CD14-positive monocyte (primary cell): ENCODE results near the gene MOB3A. TPM values are rescaled to one million over a fixed set of nuclear protein-coding genes. Genes with fewer than 3 reads are reported as not detected.

Source experiments
- DNase-seq, 3 donors: peaks; one replicate each; pipeline ENCODE4 v3.0.0-alpha.2; 2011 to 2022
- H2AFZ ChIP-seq: 2 replicates; pipeline ENCODE4 v1.6.0; 2012; ENCODE audit warnings: mild to moderate bottlenecking, low read depth, low read length, inconsistent platforms; ENCODE audit not compliant: insufficient read depth, poor library complexity, severe bottlenecking
- H3K27ac ChIP-seq, 2 donors: 1 replicate in 1 of 2; 2 replicates in 1 of 2; pipeline ENCODE4 v1.5.1; 2012 to 2013; ENCODE audit warnings: low read length in 2 of 2, control low read depth in 1 of 2, inconsistent platforms in 1 of 2, low read depth in 1 of 2, mild to moderate bottlenecking in 1 of 2
- H3K27me3 ChIP-seq, 2 donors: one replicate each; pipeline versions ENCODE4 v1.6.0 to v1.6.1; 2011 to 2013; ENCODE audit warnings: low read length in 2 of 2; ENCODE audit not compliant: control insufficient read depth in 2 of 2, insufficient read depth in 2 of 2
- H3K36me3 ChIP-seq, 2 donors: replicated peaks in 1 of 2; 1 replicate in 1 of 2; 2 replicates in 1 of 2; pipeline versions ENCODE4 v1.5.1 to v1.6.1; 2012 to 2013; ENCODE audit warnings: low read length in 2 of 2, control low read depth in 1 of 2, inconsistent platforms in 1 of 2, mild to moderate bottlenecking in 1 of 2; ENCODE audit not compliant: insufficient read depth in 2 of 2, control insufficient read depth in 1 of 2
- H3K4me1 ChIP-seq, 2 donors: 1 replicate in 1 of 2; 2 replicates in 1 of 2; pipeline versions ENCODE4 v1.5.1 to v1.6.1; 2012 to 2013; ENCODE audit warnings: low read length in 2 of 2, control low read depth in 1 of 2, inconsistent platforms in 1 of 2, mild to moderate bottlenecking in 1 of 2, moderate library complexity in 1 of 2; ENCODE audit not compliant: insufficient read depth in 2 of 2, control insufficient read depth in 1 of 2
- H3K4me2 ChIP-seq: replicated peaks from 2 replicates; pipeline ENCODE3; 2012; ENCODE audit warnings: low read length, moderate library complexity, mild to moderate bottlenecking; ENCODE audit not compliant: poor library complexity, severe bottlenecking; ENCODE audit errors: extremely low read depth
- H3K4me3 ChIP-seq, 3 experiments: fragments of 200-600 bp in 1 of 3; sonication (generic) in 1 of 3; replicated peaks in 1 of 3; 1 replicate in 2 of 3; 2 replicates in 1 of 3; pipeline ENCODE4 v1.5.1; 2011 to 2013; ENCODE audit warnings: low read length in 3 of 3, mild to moderate bottlenecking in 3 of 3, control low read depth in 2 of 3, low read depth in 2 of 3, inconsistent platforms in 1 of 3, moderate library complexity in 1 of 3
- H3K79me2 ChIP-seq: 2 replicates; pipeline ENCODE4 v1.6.0; 2012; ENCODE audit warnings: mild to moderate bottlenecking, control low read depth, inconsistent platforms, low read length, moderate library complexity; ENCODE audit not compliant: insufficient read depth
- H3K9ac ChIP-seq: 2 replicates; pipeline ENCODE4 v1.6.0; 2017; ENCODE audit warnings: low read length, mild to moderate bottlenecking; ENCODE audit not compliant: insufficient read depth, poor library complexity, severe bottlenecking
- H3K9me3 ChIP-seq, 2 donors: replicated peaks in 1 of 2; 1 replicate in 1 of 2; 2 replicates in 1 of 2; pipeline versions ENCODE4 v1.5.1 to v1.6.1; 2012 to 2013; ENCODE audit warnings: low read length in 2 of 2, control low read depth in 1 of 2; ENCODE audit not compliant: control insufficient read depth in 1 of 2, insufficient read depth in 1 of 2
- H4K20me1 ChIP-seq: 2 replicates; pipeline ENCODE4 v1.6.0; 2012; ENCODE audit warnings: mild to moderate bottlenecking, low read length, control low read depth, moderate library complexity; ENCODE audit not compliant: insufficient read depth
- H3K27ac Mint-ChIP-seq, 7 donors: one replicate each; pipeline ENCODE4 v1.8.0; 2020; ENCODE audit warnings: mild to moderate bottlenecking in 7 of 7, mixed read lengths in 7 of 7, moderate library complexity in 6 of 7, inconsistent platforms in 2 of 7
- H3K27me3 Mint-ChIP-seq, 3 donors: one replicate each; pipeline ENCODE4 v1.8.0; 2021 to 2022; ENCODE audit warnings: low read depth in 3 of 3, mild to moderate bottlenecking in 3 of 3, mixed read lengths in 3 of 3, moderate library complexity in 3 of 3, inconsistent platforms in 1 of 3
- H3K36me3 Mint-ChIP-seq, 2 donors: one replicate each; pipeline ENCODE4 v1.8.0; 2020; ENCODE audit warnings: mixed read lengths in 2 of 2, inconsistent platforms in 1 of 2, mild to moderate bottlenecking in 1 of 2
- H3K4me1 Mint-ChIP-seq: one replicate; pipeline ENCODE4 v1.8.0; 2020; ENCODE audit warnings: mild to moderate bottlenecking, mixed read lengths
- H3K4me3 Mint-ChIP-seq, 2 donors: one replicate each; pipeline ENCODE4 v1.8.0; 2020; ENCODE audit warnings: mild to moderate bottlenecking in 2 of 2, mixed read lengths in 2 of 2, moderate library complexity in 1 of 2
- H3K9me3 Mint-ChIP-seq, 7 donors: one replicate each; pipeline ENCODE4 v1.8.0; 2020 to 2022; ENCODE audit warnings: mixed read lengths in 7 of 7, mild to moderate bottlenecking in 6 of 7, moderate library complexity in 6 of 7, inconsistent platforms in 2 of 7
- whole genome bisulfite sequencing: methylation state at CpG from one replicate; pipeline ENCODE4 v1.1.5; 2013; ENCODE audit warnings: missing lambda C conversion rate; ENCODE audit not compliant: insufficient coverage; 5-methylcytosine and 5-hydroxymethylcytosine counted together
- intact Hi-C, 2 donors: fragments of 100-400 bp; cut with micrococcal nuclease; formaldehyde crosslinking; loops; one replicate each; pipeline versions ENCODE4 v1.15.0 to v1.15.1; 2023
- polyA plus RNA-seq, 3 donors: library from polyadenylated mRNA; depleted of rRNA in 1 of 3; unstranded in 2 of 3; stranded (reverse) in 1 of 3; fragments of 300-500 nt in 2 of 3; fragments of >200 nt in 1 of 3; fragmentation: Illumina TruSeq in 2 of 3; gene quantifications; 1 replicate in 2 of 3; 2 replicates in 1 of 3; pipeline ENCODE4 v1.2.3, GENCODE V29; 2012 to 2021
- small RNA-seq: library from RNA; depleted of rRNA; stranded (forward); fragments of <200 nt; gene quantifications from one replicate; pipeline ENCODE3, GENCODE V24; 2012; ENCODE audit warnings: low read depth; ENCODE audit not compliant: insufficient read length
- TF ChIP-seq, protein P1 (sequence below): fragments of 200-600 bp; IDR thresholded peaks from one replicate; pipeline ENCODE4 v1.8.0; 2022; ENCODE audit warnings: antibody characterized with exemption, mild to moderate bottlenecking

MOB3A gene
- polyA plus RNA-seq, 3 donors = 60.5 to 179 (median 96.3) TPM

DNA sequence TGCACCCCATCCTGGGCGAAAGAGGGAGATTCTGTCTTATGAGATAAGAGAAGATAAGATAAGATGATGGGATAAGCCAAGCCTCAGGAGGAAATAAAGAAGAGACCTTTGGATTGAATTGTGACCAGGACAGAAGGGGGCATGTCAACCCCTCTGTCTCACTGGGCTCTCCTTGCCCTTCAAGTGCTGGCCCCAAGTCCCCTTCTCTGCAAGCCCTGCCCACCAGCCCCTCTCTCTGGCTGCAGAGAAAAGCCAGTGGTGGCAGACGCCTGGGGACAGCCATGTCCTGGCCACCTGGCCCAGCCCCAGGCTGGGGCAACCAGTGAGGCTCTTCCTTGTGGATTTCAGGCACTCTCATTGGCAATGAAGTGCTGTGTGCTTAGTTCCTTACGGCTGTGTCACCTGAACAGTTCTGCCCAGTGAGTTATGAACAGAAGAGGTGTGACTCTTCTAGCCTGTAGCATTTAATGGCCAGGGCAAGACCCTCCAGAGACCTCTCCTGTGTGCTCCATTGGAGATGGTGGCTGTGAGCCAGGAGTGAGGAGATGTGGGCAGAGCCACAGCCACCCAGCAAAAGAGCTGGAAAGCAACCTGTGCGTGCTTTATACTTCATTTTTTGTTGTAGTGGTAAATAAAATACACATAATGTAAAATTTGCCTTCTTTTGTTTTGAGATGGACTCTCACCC is 74.5 kb downstream of the MOB3A start:
- Mint-ChIP-seq H3K27ac (no peak overlapping the region), H3K4me3 (no peak overlapping the region), H3K9me3 (peaks cover 0 to 11% (median 9%) of the 10 kb centered on the region in 7 donors), H3K27me3 (peaks cover 2 to 18% (median 2%) of the 10 kb centered on the region in 3 donors), H3K36me3 (peaks cover 1 to 6% of the 10 kb centered on the region in 2 donors), H3K4me1 (peaks cover 8% of the 10 kb centered on the region)
- Histone ChIP-seq H3K27me3 (no peaks in the 10 kb centered on the region), H3K4me2 (no peak overlapping the region), H3K79me2 (no peaks in the 10 kb centered on the region), H3K9ac (no peak overlapping the region), H2AFZ (no peak overlapping the region), H4K20me1 (no peaks in the 10 kb centered on the region), H3K27ac (no peak overlapping the region), H3K4me1 (peaks cover 0 to 4% of the 10 kb centered on the region in 2 donors), H3K4me3 (no peak overlapping the region), H3K9me3 (peaks cover 0 to 5% of the 10 kb centered on the region in 2 donors), H3K36me3 (no peaks in the 10 kb centered on the region)
- intact Hi-C loops = no loop called here
- 91% methylated on average over 2 of the region's 4 CpGs for WGBS
- TF ChIP-seq, protein P1, sequence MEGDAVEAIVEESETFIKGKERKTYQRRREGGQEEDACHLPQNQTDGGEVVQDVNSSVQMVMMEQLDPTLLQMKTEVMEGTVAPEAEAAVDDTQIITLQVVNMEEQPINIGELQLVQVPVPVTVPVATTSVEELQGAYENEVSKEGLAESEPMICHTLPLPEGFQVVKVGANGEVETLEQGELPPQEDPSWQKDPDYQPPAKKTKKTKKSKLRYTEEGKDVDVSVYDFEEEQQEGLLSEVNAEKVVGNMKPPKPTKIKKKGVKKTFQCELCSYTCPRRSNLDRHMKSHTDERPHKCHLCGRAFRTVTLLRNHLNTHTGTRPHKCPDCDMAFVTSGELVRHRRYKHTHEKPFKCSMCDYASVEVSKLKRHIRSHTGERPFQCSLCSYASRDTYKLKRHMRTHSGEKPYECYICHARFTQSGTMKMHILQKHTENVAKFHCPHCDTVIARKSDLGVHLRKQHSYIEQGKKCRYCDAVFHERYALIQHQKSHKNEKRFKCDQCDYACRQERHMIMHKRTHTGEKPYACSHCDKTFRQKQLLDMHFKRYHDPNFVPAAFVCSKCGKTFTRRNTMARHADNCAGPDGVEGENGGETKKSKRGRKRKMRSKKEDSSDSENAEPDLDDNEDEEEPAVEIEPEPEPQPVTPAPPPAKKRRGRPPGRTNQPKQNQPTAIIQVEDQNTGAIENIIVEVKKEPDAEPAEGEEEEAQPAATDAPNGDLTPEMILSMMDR = no peak
- no peak for DNase-seq

Small RNA genes lying within 50 kb of the gene (small RNA-seq; reads per million reads assigned to genes)
- gene AC007136.1 = not detected

Other genes with a start within 250 kb of the MOB3A start
- gene REXO1, start 247.8 kb downstream of the MOB3A start, polyA plus RNA-seq = 10 to 100 TPM in 1 of 3 donors, 1 to 10 TPM in 2; 2.8 to 60.8 (median 3.0) TPM
- 10 to 100 TPM in 1 of 3 donors, under 1 TPM in 2; 0.51 to 23.3 (median 0.67) TPM for gene KLF16, start 232.7 kb downstream of the MOB3A start, polyA plus RNA-seq
- gene ABHD17A, start 210.8 kb downstream of the MOB3A start, polyA plus RNA-seq = 10 to 100 TPM; 69.8 to 96.1 (median 79.0) TPM
- 1 to 10 TPM; 2.7 to 3.2 (median 3.1) TPM for gene ADAT3, start 190.9 kb downstream of the MOB3A start, polyA plus RNA-seq
- 10 to 100 TPM; 11.9 to 39.4 (median 15.4) TPM for gene SCAMP4, start 190.9 kb downstream of the MOB3A start, polyA plus RNA-seq
- 100 to 1,000 TPM in 1 of 3 donors, 10 to 100 TPM in 2; 10.8 to 215 (median 20.3) TPM for gene CSNK1G2, start 155.2 kb downstream of the MOB3A start, polyA plus RNA-seq
- gene BTBD2, start 80.6 kb downstream of the MOB3A start, polyA plus RNA-seq = 10 to 100 TPM in 1 of 3 donors, 1 to 10 TPM in 2; 2.8 to 36.0 (median 3.3) TPM
- gene MKNK2, start 45.1 kb downstream of the MOB3A start, polyA plus RNA-seq = 100 to 1,000 TPM in 1 of 3 donors, 10 to 100 TPM in 2; 16.9 to 333 (median 21.8) TPM
- 10 to 100 TPM in 1 of 3 donors, under 1 TPM in 2; 0.41 to 17.5 (median 0.80) TPM for gene IZUMO4, start 589 bp upstream of the MOB3A start, polyA plus RNA-seq
- gene AP3D1, start 55.2 kb upstream of the MOB3A start, polyA plus RNA-seq = 100 to 1,000 TPM in 1 of 3 donors, 10 to 100 TPM in 1, 1 to 10 TPM in 1; 9.6 to 105 (median 12.4) TPM
- 10 to 100 TPM in 1 of 3 donors, under 1 TPM in 2; 0.32 to 18.2 (median 0.75) TPM for gene DOT1L, start 67.6 kb upstream of the MOB3A start, polyA plus RNA-seq
- 10 to 100 TPM; 62.1 to 90.0 (median 69.0) TPM for gene PLEKHJ1, start 140.0 kb upstream of the MOB3A start, polyA plus RNA-seq
- 10 to 100 TPM in 2 of 3 donors, 1 to 10 TPM in 1; 8.0 to 70.8 (median 11.6) TPM for gene SF3A2, start 140.5 kb upstream of the MOB3A start, polyA plus RNA-seq
- under 1 TPM in 1 of 3 donors, not detected in 2; 0.12 TPM for gene AMH, start 153.0 kb upstream of the MOB3A start, polyA plus RNA-seq
- under 1 TPM in 2 of 3 donors, not detected in 1; 0.38 to 0.50 TPM for gene JSRP1, start 160.1 kb upstream of the MOB3A start, polyA plus RNA-seq
- gene PEAK3, start 185.8 kb upstream of the MOB3A start, polyA plus RNA-seq = 1 to 10 TPM; 2.4 to 6.3 (median 2.9) TPM
- 1 to 10 TPM in 2 of 3 donors, under 1 TPM in 1; 0.08 to 2.8 (median 2.2) TPM for gene LINGO3, start 211.8 kb upstream of the MOB3A start, polyA plus RNA-seq
- 100 to 1,000 TPM in 2 of 3 donors, 10 to 100 TPM in 1; 98.6 to 312 (median 132) TPM for gene LSM7, start 232.3 kb upstream of the MOB3A start, polyA plus RNA-seq
- gene SPPL2B, start 232.4 kb upstream of the MOB3A start, polyA plus RNA-seq = 10 to 100 TPM in 1 of 3 donors, 1 to 10 TPM in 2; 5.7 to 64.9 (median 8.7) TPM